ENCODE measurements around the gene SLC8A3.

SLC8A3 gene

DNA sequence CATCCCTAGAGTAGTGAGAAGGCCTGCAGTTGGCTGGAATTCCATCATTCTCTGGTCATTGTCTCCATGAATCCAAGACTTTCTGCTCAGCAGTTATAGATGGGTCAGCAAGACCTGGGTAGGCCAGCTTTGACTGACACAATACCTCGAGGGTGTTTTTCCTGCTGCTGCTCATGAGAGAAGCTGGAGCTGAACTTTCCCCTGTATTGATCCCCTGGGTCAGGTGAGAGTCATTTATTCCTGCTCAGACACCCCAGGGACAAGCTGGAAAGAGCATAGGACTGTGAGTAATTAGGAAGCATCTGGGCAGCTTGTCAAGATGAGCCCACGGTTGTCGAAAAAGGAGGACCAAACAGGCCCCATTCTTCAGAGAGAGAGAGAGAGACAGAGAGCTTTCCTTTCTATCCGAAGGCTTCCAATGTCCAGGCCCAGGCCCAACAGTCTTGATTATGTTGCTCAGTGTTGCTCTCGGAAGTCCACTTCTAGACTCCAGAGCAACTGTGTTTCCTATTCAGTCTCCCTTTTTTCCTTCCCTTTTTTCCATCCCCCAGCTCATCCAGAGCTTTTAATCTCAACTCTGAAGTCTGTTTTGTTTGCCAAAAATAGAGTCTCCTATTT, 131.1 kb downstream of the SLC8A3 start:
- DNase-seq, result no peak

DNA sequence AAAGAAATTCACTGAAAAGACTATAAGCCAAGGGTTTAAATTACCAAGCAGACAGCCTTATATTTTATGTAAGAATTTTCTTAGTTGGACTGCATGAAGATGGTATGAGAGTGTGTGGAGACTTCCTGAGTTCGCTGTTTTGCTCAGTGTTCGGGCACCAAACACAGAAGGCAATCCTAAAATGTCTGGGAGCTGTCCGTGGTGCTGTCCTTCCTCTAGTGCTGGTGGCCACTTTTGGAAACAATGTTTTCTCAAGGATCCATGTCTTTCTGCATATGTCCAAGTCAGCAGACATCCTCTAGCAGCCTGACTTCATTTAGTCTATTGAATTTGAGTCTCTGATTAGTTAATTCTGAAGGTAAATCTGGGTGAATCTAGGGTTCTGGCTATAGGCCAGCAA, 135.8 kb downstream of the SLC8A3 start:
- DNase-seq, result no peak

DNA sequence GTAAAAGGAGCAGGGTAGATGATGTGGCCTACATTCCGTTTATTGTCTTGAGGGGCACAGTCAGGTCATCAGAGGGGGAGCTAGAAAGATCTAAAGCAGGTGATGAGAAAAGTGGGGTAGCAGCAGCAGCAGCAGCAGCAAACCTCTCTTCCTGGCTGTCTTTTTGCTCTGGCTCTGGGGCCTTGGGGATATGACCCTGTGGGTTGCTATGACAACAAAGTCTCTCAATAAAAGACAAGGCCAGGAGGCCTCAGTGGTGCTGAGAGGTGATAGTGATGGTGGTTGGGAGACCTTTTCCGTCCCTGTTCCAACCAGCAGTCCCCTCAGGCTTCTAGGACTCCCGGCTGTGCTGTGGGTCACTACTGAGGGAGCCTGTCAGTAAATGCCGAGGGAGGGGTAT, 138.6 kb downstream of the SLC8A3 start:
- DNase-seq, result no peak

DNA sequence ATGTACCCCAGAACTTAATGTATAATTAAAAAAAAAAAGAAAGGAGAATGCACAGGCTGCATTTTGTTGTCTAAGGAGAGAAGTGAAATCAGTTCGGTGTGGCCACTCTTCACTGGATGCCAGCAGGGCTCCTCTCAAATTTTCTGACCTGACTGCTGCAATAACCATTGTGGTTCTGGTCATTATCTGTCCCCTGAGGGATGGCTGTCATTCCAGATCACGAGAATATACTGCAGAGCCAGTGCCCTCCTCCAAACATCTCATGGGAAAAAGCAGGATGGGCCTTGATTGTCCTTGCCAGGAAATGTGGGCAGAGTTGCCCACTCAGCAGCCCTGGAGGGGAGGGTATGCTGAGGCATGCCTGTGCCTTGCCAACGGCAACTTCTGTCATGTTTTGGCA, 139.1 kb downstream of the SLC8A3 start:
- no peak for DNase-seq

DNA sequence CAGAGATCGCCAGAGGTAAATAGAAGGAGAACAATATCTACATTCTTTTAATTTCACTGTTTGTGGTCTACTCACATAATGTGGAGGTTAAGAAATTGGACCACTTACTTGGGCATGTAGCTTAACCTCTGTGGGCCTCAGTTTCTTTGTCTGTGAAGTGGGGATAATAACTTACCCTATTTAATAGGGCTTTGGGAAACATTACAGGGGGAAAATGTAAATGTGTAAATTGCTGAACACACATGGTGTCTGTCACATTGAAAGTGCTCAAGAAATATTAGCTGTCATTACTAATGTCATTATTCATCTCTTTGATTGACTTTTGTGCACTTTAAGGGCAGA, 140.5 kb downstream of the SLC8A3 start:
- no peak for DNase-seq

DNA sequence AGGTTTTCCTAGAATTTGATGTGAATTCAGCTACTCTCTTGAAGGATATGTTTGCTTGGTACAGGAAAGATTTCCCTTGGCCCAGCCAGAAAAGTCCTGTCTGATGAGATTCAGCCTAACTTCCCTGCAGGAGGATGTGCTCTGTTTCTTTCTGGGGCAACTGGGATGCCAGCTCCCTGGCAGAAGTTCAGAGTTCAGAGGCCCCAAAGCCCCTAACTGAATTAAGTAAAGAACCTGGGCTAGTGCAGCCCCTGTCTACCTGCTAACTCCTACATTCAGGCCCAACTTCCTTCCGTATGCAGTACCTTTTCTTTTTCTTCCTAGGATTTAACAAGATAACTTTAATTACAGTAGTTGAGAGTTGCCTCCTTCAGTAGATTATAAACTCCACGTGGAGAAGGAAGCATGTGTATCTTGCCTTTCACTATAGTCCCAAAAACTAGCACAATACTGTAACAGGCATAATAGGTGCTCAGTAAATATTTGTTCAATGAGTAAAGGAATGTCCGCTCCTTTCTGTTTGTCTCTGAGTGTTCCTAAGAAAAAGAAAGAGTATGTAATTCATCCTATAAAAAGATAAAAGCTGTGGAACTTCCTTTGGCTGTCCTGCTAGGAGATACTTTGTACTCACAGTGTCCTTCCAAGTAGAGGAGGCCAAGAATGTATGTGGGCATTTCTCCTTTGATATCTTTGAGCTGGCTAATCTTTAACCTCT, 141.0 kb downstream of the SLC8A3 start:
- DNase-seq, result no peak

DNA sequence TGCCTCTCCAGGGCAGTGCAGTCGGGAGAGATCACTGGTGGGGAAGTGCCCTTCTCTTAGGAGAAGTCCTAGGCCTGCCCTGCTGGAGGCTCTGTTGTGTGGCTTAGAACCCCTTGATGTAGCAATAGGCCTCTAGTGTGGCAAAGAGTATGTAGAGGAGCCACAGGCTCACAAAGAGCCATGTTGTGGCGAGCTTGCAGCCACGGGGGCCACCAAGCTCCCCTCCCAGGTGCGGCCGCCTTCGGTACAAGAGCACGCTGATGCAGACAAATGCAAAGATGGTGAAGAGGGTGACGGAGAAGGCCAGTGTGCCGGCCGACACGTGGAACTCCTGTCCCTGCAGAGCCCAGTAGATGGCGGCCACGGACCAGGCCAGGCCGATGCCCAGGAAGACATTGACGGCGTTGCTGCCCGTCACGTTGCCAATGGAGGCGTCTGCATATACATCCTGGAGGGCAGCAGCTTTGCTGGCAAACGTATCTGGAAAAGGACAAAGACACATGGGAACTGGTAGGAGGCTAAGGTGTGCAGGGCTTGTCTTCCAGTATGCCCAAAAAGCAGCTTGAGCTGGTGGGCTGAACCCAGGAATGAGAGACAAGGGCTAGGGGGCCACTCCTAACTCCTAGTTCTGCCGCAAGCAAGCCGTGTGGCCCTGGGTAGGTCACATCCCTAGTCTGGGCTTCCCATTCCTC, 142.8 kb downstream of the SLC8A3 start:
- no peak for DNase-seq

DNA sequence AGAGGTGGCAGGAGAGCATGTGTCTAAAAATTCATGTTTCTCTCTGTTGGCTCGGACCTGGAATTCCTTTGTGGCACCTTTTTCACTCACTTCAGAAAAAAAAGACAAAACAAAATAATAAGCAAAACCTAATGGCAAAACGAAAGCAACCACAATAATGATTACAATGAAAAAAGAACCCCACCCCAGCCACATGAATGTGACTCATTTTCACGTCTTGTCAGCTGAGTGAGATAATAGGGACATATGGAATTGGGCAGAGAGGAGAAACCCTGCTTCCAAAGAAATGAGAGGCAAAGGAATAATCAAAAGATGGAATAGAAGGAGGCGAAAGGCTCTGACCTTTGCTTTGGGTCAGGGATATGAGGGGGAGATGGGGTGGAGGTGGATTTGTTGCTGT, 143.4 kb downstream of the SLC8A3 start:
- no peak for DNase-seq

DNA sequence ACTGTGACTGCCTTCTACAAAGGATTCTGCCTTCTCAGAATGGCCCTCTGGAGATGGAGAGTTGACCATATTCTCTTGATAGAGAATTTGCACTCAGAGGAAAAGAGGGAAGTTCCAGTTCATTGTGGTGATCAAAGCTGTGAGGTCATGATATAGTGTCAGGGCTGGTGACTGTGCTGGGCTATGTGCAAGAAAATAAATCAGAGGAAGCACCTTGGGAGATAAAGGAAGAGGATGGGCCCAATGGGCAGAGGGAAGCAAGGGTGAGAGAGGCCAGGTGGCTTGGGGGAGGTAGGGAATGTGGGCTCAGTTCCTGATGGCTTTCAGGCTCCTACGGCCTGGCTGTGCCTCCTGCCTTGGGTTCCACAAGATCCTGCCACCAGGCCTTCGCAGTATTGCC, 145.8 kb downstream of the SLC8A3 start:
- DNase-seq, result no peak

DNA sequence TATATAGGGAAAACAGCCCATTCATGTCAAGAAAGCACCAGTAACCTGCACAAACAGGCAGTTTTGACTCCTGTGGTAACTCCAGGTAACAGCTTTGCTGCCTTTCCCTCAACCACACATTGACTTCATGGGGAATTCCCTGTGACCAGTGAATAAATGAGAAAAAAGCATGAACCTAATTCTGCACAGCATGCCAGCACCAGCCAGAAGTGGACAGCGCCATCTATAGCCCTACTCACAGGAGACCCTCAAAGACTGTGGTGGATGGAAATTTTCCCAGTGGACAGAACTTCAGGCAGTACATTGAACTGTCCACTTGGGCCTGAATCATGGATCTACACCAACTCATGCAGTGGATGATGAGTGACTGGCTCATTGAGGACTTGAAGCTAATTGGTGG, 152.1 kb downstream of the SLC8A3 start:
- no peak for DNase-seq

DNA sequence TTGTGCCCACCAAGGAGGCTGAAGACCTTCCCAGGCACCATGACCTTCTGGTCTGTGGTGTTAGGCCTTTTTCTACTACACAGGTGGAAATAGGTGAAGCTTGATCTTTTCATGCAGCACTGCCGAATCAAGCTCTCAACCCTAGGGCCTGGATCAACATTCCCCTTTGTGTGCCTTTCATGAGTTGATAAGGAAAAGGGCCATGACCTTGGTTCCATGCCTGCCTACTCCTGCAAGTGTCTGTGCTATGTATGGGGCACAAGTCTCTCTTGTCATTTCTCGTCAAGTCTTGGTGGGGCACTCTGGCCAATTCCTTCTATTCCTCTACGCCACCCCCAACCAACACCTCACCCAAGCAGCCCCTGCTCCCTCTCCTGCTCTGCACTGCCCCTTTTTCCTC, 154.5 kb downstream of the SLC8A3 start:
- DNase-seq, result no peak

DNA sequence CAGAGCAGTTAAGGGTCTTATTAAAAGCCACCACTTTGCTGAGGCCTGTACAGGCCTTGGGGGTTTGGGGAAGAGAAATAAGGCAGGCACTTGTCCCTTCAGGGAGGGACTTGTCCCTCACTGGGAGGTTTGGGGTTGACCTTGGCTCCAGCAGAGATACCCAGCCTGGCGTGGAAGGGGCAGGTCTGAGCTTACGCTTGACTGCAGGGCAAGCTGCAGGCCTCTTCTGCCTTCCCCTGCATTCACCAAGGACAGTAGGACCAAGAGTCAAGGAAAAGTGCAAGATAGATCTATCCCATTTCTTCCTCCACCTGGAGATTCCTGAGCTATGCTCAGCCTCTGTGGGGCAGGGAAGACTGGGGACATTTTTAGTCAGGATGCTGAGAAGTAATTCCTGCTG, 155.2 kb downstream of the SLC8A3 start:
- no peak for DNase-seq

DNA sequence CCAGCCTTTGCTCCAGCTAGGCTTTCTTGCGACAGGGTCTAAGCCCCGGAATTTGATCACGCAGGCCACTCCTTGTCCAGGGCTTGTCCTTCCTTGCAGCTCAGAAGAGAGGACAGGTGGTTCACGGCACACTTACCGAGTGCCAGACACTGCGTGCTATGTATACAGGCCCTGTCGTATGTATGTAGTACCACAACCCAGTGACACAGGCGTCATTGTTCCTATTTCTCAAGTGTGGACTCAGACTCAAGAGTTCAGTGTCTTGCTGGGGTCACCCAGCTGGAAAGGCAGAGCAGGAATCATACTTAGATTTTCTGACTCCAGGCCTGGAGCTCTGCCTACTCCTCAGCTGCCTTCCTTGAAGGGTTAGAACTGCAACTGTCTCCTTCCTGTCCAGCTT, 155.6 kb downstream of the SLC8A3 start:
- no peak for DNase-seq

DNA sequence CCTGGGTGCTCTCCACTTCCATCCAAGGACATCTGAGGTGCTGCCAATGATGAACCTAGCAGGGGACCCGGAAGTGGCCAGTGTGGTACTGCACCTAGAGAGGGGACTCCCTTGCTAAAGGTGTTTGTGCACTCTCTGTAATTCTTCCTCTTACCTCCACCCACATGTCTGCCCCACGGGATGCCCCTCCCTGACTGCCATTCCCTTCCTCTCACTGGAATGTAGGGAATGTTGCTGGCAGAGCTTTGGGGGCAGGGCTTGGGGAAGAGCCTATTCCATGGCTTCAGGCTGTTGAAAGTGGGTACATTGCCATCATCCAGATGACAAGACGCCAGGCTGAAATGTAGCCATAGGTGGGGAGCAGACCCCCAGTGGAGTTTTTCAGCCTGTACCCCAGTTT, 156.3 kb downstream of the SLC8A3 start:
- DNase-seq, result no peak

DNA sequence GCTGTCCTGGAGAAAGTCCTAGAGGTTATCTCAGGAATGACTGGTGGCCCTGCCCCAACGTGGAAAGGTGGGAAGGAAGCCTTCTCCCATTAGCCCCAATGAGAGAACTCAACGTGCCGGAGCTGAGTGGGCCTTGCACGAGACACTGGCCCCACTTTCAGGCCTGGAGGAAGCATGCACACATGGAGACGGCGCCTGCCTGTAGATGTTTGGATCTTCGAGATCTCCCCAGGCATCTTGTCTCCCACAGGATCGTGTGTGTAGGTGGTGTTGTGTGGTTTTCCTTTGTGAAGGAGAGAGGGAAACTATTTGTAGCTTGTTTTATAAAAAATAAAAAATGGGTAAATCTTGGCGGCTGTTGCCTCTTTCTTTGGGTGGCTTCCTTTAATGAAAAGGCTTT, 156.7 kb downstream of the SLC8A3 start:
- no peak for DNase-seq

DNA sequence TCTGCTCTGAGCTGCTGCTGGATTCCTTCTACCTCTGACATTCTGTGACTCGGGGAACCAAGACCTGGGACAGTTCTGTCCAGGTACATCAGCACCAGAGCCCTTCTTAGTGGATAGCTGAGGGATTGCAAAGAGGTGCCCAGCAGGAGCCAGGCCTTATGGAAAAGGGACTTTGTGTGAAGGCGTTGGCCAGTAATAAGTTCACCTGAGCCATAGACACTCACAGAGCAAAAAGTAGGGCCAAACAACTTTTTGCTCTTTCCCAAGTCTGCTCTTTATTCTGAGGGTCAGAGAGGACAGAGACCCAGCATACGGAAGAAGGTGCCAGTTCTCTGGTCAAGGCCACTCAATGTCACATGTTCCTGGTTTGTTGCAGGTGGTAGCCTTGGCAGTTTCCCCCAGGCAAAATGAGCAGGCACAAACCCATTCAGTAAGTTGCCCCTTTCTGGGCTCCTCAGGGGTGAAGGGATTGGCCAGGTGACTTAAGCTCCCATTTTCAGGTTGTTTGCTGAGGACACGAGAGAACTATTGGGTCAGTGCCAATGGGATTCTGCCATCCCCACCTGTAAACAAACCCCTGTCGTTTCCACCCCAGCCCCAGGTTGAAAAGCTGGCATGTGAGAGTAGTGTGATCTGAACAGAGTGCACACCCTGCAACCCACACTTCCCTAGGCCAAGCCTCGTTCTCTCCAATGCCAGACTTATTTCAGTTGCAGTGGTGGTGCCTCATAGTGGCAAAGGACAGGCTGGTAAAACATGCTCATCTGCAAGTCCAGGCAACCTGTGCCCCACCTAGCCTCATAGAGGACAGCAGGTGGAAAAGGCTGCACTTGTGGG, 159.2 kb downstream of the SLC8A3 start:
- DNase-seq, result no peak

DNA sequence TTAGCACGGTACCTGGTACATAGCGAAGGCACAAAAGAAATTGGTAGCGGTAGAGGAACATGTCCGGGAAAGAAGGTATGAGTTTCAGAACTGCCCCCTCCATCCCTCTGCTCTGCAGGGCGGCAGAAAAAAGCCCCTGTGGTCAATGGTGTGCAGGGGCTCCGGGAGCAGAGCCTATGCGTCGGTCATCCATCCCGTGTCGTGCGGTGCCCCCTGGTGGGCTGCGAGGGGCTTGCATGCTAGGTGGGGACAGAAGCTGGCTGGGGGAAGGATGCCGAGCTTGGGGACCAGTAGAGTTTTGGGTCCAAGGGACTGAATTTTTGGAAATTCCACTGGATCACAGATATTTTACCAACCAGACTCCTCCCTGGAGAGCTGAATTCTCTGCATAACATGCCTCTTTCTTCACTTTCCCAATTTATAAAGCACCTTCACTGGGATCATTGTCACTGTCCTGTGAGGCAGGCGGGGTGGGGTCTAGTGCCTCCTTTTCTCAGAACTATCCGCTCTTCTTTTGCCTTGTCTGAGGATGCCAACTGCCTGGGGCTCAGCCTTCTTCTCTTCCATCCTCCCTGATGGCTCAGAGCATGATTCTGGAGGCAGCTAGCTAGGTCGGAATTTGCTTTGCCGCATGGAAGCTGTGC, 160.8 kb downstream of the SLC8A3 start:
- peak; percentile 41 for DNase-seq

DNA sequence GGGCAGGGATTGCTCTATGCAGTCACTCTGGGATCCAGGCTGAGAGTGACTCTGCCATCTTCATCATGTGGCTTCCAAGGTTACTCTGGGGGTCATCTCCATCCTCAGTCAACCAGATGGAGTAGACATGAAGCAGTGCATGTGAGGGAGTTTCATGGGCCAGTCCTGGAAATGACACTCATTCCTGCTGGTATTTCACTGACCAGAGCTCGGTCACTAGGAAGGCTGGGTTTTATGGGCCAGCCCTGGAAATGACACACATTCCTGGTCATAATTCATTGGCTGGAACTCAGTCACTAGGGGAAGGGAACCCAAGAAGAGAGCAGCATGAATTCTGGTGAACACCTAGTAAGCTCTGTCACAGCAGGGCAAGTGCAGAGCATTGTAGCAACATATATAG, 164.9 kb downstream of the SLC8A3 start:
- DNase-seq, result no peak

DNA sequence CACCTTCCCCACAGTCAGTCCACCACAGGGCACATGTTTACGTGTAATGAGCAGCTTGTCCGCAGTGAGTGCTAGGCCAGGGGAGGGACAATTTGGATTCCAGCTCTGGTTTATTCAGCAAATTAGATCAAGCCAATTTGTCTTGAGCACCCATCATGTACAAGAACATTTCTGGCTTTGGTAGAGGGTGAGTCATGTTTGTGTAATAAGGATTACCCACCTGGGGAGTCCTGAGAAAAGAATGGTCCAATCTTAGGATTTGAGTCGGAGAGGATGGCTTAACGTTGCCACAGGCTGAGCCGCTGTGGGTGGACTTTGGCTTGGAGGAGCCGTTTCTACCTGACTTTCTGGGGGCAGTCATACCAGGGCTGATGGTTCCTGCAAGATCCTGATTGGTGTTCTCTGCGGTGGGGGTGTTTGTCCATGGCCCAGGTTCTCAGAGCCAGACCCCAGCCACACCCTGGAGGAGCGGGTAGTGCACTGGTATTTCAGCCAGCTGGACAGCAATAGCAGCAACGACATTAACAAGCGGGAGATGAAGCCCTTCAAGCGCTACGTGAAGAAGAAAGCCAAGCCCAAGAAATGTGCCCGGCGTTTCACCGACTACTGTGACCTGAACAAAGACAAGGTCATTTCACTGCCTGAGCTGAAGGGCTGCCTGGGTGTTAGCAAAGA, 165.8 kb downstream of the SLC8A3 start:
- DNase-seq, result no peak

DNA sequence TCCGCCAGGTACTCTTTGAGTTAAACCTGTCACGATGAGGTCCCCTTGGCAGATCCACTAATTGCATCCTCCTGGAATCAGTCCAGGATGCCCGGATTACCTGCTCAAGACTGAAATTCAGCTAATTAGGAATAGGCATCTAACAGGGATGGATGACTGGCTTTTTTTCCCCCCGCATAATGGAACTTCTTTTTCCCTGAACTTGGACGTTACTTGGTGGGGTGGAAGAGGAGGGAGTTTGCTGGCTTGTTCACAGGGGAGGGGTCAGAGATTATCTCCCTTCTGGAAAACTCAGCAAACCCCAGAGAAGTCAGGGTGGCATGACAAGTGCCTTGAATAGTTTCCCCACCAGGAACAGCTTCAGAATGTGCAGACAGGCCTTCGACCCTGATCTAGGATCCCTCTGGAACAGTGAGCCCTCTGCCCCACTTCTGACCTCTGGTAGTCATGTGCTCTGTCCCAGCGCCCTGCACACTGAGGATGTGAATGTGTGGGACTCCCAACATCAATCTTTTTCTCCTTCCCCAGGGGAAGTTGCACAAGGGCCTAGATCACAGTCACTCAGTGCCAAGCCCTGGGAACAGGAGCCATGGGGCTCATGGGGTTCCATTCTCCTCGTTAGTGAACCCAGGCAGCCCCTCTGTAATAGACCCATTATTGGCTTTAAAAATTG, 167.1 kb downstream of the SLC8A3 start:
- no peak for DNase-seq

DNA sequence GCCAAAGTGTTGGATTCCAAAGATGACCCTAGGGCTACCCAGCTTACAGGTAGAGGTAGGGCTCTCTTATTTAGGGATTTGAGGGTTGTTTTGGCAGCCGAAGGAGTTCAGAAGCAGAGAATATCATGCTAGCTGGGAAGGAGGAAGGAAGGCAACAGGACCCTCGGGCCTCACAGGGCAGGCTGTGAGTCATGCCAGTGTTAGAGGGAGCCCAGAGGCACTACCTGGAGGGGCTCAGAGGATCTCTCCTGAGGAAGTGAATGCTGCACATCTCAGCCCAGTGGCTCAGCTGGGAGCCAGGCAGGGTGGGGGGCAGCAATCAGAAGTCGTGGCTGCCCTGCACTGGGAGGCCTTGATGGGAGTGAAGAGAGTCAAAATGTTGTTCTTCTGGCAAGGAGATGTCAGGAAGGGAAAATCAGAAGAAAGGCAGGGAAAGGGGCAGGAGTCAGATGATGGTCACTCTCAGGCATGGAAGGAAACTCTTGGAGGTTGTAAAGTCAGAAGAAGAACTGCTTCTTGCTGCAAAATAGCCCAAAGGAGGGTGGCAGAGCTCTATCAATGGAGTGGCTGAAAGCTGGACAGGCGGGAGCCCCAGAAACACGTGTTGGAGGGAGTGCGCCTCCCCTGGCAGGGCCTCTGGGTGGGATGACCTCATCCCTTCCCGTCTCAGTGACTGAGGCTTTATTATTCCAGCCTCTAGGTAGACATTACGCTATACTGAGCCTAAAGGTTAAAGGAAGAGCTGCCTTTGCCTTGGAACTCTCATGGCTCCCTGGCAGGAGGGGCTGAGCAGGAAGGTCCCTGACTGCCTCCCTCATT, 168.2 kb downstream of the SLC8A3 start:
- DNase-seq, result no peak
